HG03469 (cell line): ENCODE results near the gene CR2.
"Not testable (repeated sequence)": the region's sequence is repeated elsewhere in the genome, so short reads cannot be mapped to it uniquely, and the experiment has no call there.

Experiments used
- ATAC-seq: cut with Tn5 transposase; IDR thresholded peaks from one replicate; pipeline ENCODE4 v1.9.1; 2021; ENCODE audit warnings: mild to moderate bottlenecking, moderate library complexity, moderate number of reproducible peaks; ENCODE audit not compliant: unreplicated experiment

Gene CR2

GRCh38 chr1:207444514-207445217 is 9.5 kb upstream of the CR2 start:
- no peak for ATAC-seq

GRCh38 chr1:207453710-207454045 is 450 bp upstream of the CR2 start:
- ATAC-seq = no peak

- no peak for ATAC-seq
These were observed 1.1 kb downstream of the CR2 start for GRCh38 chr1:207455183-207455754.

GRCh38 chr1:207458414-207458813 is 4.3 kb downstream of the CR2 start:
- no peak for ATAC-seq

GRCh38 chr1:207459008-207459407 is 4.9 kb downstream of the CR2 start:
- no peak for ATAC-seq

GRCh38 chr1:207461649-207462048 is 7.5 kb downstream of the CR2 start:
- no peak for ATAC-seq

- ATAC-seq = no peak
These were observed 8.4 kb downstream of the CR2 start for GRCh38 chr1:207462535-207462934.

GRCh38 chr1:207463021-207463420 is 8.9 kb downstream of the CR2 start:
- ATAC-seq = no peak

GRCh38 chr1:207463571-207463970 is 9.4 kb downstream of the CR2 start:
- ATAC-seq = no peak

GRCh38 chr1:207470927-207471326 is 16.8 kb downstream of the CR2 start:
- ATAC-seq = no peak

- ATAC-seq = no peak
These were observed 20.1 kb downstream of the CR2 start for GRCh38 chr1:207474210-207474609.

- no peak for ATAC-seq
These were observed 32.1 kb downstream of the CR2 start for GRCh38 chr1:207486198-207486597.

GRCh38 chr1:207487636-207488035 is 33.5 kb downstream of the CR2 start:
- no peak for ATAC-seq

- ATAC-seq = no peak
These were observed 39.1 kb downstream of the CR2 start for GRCh38 chr1:207493212-207493611.

GRCh38 chr1:207494171-207494570 is 40.0 kb downstream of the CR2 start:
- ATAC-seq = no peak

GRCh38 chr1:207495281-207495680 is 41.2 kb downstream of the CR2 start:
- not testable (repeated sequence) for ATAC-seq

- no peak for ATAC-seq
These were observed 42.0 kb downstream of the CR2 start, which contains the start of gene CR1 for GRCh38 chr1:207495801-207496792. Gene CR1, plus strand, starts transcription at chr1:207496157. Its CDS starts 111 bp downstream, at chr1:207496268.

GRCh38 chr1:207497941-207498340 is 43.8 kb downstream of the CR2 start:
- no peak for ATAC-seq

- ATAC-seq = no peak
These were observed 45.4 kb downstream of the CR2 start for GRCh38 chr1:207499573-207499972.

GRCh38 chr1:207500306-207500705 is 46.2 kb downstream of the CR2 start:
- no peak for ATAC-seq

- no peak for ATAC-seq
These were observed 46.9 kb downstream of the CR2 start for GRCh38 chr1:207501071-207501470.

GRCh38 chr1:207502726-207503125 is 48.6 kb downstream of the CR2 start:
- ATAC-seq = no peak
